AG04450 (cell line): ENCODE results near the gene CENPP. TPM values are rescaled to one million over a fixed set of nuclear protein-coding genes. Genes with fewer than 3 reads are reported as not detected.

Source experiments
- CTCF ChIA-PET: fragments of 300-600, 350-600 bp; formaldehyde crosslinking; extraction: SDS; loops from one replicate; lab custom pipeline; 2022; ENCODE audit warnings: antibody characterized with exemption, inconsistent platforms; lab: Charles Lee
- POLR2A ChIA-PET: fragments of 350-600 bp; formaldehyde crosslinking; extraction: SDS; loops from one replicate; lab custom pipeline; 2021; ENCODE audit warnings: antibody characterized with exemption, inconsistent platforms; lab: Yijun Ruan, JAX
- DNase-seq: peaks from one replicate; pipeline ENCODE4 v3.0.0-alpha.2; 2011; ENCODE audit warnings: low read depth, low spot score
- H3K27ac ChIP-seq: one replicate; pipeline ENCODE4 v1.5.1; 2012; ENCODE audit warnings: low read depth, low read length, control low read depth
- H3K27me3 ChIP-seq: one replicate; pipeline ENCODE4 v1.6.0; 2012; ENCODE audit warnings: low read length; ENCODE audit not compliant: control insufficient read depth, insufficient read depth
- H3K4me3 ChIP-seq: 2 replicates; pipeline ENCODE4 v1.5.1; 2011; ENCODE audit warnings: mild to moderate bottlenecking, low read depth, low read length, control low read depth
- H3K9me3 ChIP-seq: 2 replicates; pipeline ENCODE4 v1.5.1; 2012; ENCODE audit warnings: low read length; ENCODE audit not compliant: control insufficient read depth, insufficient read depth
- polyA plus RNA-seq: library from polyadenylated mRNA; depleted of rRNA; stranded (reverse); fragments of >200 nt; gene quantifications from 2 replicates; pipeline ENCODE4 v1.2.3, GENCODE V29; 2011
- TF ChIP-seq, protein P1 (sequence below): IDR thresholded peaks from 2 replicates; pipeline ENCODE4 v1.5.1; 2011; ENCODE audit warnings: low read depth, low read length, control low read depth, inconsistent platforms

Gene CENPP
- polyA plus RNA-seq, 1 experiment: 4.4 TPM

DNA sequence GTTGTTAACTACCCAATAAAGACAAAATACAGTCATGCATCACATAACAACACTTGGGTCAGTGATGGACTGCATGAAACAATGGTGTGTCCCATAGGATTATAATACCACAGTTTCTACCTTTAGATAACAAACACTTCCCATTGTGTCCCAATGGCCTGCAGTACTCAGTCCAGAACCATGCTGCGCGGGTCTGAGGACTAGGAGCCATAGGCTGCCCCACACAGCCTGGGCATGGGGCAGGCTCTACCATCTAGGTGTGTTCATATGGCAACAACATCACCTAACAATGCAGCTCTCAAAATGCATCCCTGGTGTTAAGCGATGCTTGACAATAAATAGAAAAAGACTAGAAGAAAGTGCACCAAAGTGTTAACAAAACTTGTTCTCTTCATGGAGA, 337.4 kb downstream of the CENPP start:
- DNase-seq: no peak
- no peak overlapping the region for H3K27ac ChIP-seq
- POLR2A ChIA-PET: no interaction called here
- TF ChIP-seq, protein P1, sequence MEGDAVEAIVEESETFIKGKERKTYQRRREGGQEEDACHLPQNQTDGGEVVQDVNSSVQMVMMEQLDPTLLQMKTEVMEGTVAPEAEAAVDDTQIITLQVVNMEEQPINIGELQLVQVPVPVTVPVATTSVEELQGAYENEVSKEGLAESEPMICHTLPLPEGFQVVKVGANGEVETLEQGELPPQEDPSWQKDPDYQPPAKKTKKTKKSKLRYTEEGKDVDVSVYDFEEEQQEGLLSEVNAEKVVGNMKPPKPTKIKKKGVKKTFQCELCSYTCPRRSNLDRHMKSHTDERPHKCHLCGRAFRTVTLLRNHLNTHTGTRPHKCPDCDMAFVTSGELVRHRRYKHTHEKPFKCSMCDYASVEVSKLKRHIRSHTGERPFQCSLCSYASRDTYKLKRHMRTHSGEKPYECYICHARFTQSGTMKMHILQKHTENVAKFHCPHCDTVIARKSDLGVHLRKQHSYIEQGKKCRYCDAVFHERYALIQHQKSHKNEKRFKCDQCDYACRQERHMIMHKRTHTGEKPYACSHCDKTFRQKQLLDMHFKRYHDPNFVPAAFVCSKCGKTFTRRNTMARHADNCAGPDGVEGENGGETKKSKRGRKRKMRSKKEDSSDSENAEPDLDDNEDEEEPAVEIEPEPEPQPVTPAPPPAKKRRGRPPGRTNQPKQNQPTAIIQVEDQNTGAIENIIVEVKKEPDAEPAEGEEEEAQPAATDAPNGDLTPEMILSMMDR: no peak
- H3K27me3 ChIP-seq: no peaks in the 10 kb centered on the region
- CTCF ChIA-PET: interaction anchor here (1.4 kb wide), 1 partner anchor 523 kb away, joined by 5 read pairs; no protein-coding TSS in a partner anchor
- H3K9me3 ChIP-seq: no peaks in the 10 kb centered on the region
- H3K4me3 ChIP-seq: no peak overlapping the region

DNA sequence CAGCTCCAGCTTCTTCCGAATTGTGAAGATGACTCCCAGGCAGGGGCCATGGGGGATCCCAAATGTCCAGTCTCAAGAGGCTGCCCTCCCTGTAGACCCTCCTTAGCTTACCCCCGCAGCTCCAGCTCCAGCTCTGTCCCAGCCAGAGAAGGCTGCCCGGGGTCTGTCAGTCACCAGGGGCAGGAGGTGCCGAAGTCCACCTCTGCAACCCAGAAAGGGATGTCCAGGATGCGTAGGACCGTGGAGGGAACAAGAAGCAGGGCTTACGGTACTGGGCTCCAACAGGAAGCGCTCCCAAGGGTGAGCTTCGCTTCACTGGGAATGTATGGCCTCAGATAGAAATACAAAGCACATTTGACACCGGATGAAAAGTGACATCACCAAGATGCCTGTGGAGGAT, 338.2 kb downstream of the CENPP start:
- ChIA-PET POLR2A (no interaction called here), CTCF (interaction anchor here (1.4 kb wide), 1 partner anchor 524 kb away, joined by 5 read pairs; no protein-coding TSS in a partner anchor)
- Histone ChIP-seq H3K27ac (no peak overlapping the region), H3K27me3 (no peaks in the 10 kb centered on the region), H3K9me3 (no peaks in the 10 kb centered on the region), H3K4me3 (no peak overlapping the region)
- no peak for DNase-seq
- TF ChIP-seq, protein P1: no peak

DNA sequence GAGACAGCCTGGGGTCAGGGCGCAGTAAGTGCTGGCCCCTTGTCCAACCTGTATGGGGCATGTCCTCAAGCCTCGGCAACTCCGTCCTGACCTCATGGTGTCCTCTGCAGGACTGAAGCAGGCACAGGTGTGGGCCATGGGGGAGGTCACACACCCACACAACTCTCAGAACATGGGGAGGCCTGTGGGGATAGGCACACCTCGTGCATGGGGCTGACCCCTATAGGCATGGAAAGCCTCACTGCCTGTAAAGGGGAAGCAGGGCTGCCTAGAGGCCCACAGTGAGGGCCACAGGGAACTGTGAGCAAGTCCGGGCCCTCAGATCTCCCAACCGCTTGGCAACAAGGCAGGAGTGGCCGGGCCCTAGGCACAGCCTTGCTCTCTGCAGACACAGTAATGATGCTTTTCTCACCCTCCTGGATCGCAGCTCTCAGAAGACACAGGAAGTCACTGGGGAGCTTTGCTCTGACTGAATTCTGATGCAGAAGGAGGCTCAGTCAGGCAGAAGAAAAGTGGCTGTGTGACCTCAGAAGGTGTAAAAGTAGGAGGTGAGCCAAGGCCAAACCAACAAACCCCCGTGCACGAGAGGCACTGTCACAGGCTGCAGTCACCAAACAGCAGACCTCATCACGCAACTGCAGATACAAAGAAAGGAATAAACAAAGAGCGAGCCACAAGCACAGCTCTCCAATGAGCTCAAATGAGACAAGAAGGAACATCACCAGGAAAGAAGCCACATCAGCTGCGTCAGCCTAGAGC, 338.8 kb downstream of the CENPP start:
- DNase-seq: no peak
- ChIA-PET CTCF (interaction anchor here (0.8 to 1.4 kb wide), 2 partner anchors 127 to 525 kb away, joined by 3 to 5 read pairs; no protein-coding TSS in a partner anchor), POLR2A (no interaction called here)
- Histone ChIP-seq H3K9me3 (no peaks in the 10 kb centered on the region; the same call in 1 of the 2 replicates), H3K27me3 (no peaks in the 10 kb centered on the region), H3K4me3 (no peak overlapping the region), H3K27ac (no peak overlapping the region)
- TF ChIP-seq, protein P1: no peak

DNA sequence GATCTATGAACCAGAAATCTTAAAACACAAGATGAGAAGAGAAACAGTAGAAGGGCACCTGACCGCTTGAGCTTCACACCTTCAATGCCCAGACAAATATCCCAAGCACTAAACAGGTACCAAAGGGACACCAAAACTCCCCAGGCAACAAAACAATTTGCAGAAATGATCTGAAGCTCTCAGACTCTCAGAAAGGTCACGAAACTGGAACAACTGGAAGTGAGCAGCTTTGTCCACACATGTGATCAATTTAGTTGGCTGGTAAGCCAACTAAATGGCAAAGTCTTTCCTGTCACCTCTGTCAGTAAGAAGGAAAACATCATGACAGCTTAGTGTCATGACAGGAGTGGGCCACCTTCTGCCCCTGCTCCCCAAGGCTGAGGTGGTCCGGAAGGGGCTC, 340.1 kb downstream of the CENPP start:
- H3K27ac ChIP-seq: no peak overlapping the region
- H3K9me3 ChIP-seq: no peaks in the 10 kb centered on the region; the same call in 1 of the 2 replicates
- ChIA-PET POLR2A (no interaction called here), CTCF (no interaction called here)
- DNase-seq: no peak
- H3K4me3 ChIP-seq: no peak overlapping the region
- H3K27me3 ChIP-seq: no peaks in the 10 kb centered on the region
- TF ChIP-seq, protein P1: no peak

DNA sequence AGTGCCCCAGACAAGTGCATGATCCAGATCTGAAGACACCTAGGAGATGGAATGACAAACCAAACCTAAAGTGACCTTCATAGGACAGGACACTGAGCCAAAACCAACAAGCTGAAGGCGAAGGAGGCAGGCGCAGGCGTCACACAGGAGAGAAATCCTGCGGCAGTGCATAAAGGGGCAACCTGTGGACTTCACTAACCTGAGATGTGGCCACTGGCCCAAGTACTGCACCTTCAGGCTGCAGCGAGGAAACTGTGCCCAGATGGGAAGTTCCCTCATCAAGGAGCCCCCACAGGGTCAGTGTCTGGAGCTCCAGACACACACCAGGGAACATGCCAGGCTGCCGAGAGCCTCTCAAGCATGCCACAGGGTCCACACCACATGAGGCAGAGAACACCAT, 340.5 kb downstream of the CENPP start:
- ChIA-PET CTCF (no interaction called here), POLR2A (no interaction called here)
- no peaks in the 10 kb centered on the region for H3K27me3 ChIP-seq

More for the DNA sequence above, 340.5 kb downstream of the CENPP start:
- no peak overlapping the region for H3K27ac ChIP-seq
- TF ChIP-seq, protein P1: no peak
- H3K9me3 ChIP-seq: no peaks in the 10 kb centered on the region; the same call in 1 of the 2 replicates
- no peak overlapping the region for H3K4me3 ChIP-seq
- no peak for DNase-seq
